ENCODE data around the gene DPYD.

- TF ChIP-seq EZH2 (IDR thresholded peaks at IDR 0.05; ENCODE audit: insufficient read depth, low read length) (no peak), CTCF (IDR thresholded peaks at IDR 0.05; ENCODE audit: insufficient read depth, low read depth, low read length) (no peak)
These were observed 229.5 kb downstream of the DPYD start for GRCh38 chr1:97691325-97691724.

All from astrocyte (in vitro differentiated cells and primary cell).